NCI-H748 treated with DMSO at 0.1 percent for 48 hours (cell line): ENCODE data around the gene USF1.
"Not testable (repeated sequence)": the region's sequence is repeated elsewhere in the genome, so short reads cannot be mapped to it uniquely, and the experiment has no call there.

Experiments used
- DNase-seq: peaks from one replicate; lab custom pipeline; 2025; lab: John Stamatoyannopoulos, UW

The USF1 gene

GRCh38 chr1:161048949-161049722 lies 3.4 kb upstream of the USF1 start:
- DNase-seq, result no peak

GRCh38 chr1:161047436-161048420 lies 2.0 kb upstream of the USF1 start:
- DNase-seq, result no peak

DNA sequence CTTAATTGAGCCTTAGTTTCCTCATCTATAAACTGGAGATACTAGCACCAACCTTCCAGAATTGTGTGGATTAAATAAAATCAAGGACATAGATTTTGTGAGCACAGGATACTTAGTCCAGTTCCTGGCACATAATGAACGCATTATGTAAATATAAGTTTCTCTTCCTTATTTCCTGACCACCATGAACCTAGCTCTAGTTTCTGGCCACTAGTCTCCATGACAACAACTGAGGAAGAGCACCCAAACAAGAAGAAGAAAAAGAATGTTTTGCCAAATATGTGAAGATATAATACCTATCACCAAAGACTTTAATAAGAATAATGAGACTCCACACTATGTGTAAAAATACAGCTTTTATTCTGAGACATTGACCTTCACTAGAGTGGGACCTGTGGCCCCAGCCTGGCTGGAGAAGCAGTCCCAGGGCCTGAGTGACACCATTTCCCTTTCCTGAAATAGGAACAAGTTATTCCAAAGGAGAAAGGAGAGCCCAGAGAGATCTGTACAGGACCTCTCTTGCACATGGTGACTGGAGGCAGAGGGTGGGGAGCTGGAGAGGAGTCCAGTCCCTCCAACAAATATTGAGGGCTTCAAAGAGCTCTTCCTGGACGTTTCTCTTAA lies 940 bp upstream of the USF1 start:
- DNase-seq, result no peak

DNA sequence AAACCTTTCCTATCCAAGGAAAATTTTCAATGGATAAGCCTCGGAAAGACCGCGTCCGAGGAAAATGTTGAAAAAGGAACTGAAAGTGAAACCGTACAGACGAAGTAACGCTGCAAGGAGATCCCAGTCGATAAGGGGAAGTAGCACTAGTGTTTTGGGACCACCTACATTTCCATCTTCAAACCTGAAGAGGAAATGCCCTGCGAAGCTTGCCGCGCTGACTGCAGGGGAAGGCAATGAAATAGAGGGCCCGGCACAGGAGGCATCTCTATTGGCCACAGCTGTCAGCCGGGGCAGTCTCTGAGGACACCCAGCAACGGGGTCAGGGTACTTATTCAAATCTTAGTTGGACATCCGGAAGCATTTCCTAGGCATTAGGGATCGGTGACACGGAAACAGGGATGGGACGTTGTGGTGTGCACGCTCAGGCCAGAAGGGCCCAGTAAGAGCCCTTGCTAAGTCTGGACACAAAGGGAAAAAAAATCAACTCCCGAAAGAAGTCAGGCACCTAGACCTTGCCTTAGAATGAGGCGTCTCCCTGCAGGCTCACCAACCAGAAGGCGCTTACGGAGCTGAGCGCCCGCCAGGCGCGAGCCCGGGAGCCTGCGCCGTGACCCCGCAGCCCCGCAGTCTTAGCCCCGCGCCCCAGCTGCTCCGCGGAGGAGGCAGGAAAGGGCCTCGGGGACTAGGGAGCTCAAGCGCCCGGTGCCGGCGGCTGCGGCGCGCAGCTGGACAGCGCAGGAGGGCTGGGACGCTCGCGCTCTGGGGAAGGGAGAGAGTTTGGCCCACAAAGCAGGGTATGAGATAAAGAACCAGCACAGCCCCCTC lies 655 bp downstream of the USF1 start:
- DNase-seq, result peak; percentile 28

- DNase-seq, result no peak
These were observed 1.3 kb downstream of the USF1 start for GRCh38 chr1:161044535-161044907.

GRCh38 chr1:161039546-161039945 lies 6.2 kb downstream of the USF1 start:
- DNase-seq, result no peak

GRCh38 chr1:161039154-161039545 lies 6.6 kb downstream of the USF1 start:
- DNase-seq, result no peak

DNA sequence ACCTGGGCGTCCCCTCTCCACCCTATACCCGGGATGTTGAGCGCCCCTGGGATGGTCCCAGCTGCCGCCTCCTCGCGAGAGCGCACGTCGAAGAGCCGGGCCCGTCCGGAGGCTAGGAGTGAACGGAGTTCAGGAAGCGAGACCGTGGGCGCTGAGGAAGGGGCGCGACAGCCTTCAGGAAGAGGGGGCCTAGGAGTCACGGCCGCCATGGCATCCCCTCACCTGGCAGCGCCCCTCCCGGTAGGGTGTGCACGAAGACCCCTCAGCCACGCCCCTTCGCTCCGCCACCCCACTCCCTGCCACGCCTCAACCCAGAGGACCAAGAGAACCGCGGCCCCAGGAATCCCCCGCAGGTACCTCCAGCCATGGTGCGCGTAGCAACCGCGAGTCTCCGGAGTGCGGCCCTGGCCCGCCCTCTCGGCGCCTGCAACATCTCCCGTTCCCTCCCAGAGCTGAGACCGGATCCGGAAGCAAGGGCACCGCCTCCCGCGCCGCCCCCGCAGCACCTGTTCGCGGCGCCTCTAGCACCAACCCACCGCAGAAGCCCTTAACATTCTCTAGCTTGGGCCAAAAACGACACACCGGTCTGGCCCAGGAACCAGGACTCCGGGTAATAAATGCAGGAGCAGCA lies 7.1 kb downstream of the USF1 start, which contains the start of gene TSTD1:
TSS of gene TSTD1 (minus strand) at position 442 of the 631 bp plus-strand sequence. CDS start at position 367, 75 bp downstream.
- peak; percentile 68 for DNase-seq

GRCh38 chr1:161037661-161038522 lies 7.9 kb downstream of the USF1 start:
- DNase-seq, result peak; percentile 15

DNA sequence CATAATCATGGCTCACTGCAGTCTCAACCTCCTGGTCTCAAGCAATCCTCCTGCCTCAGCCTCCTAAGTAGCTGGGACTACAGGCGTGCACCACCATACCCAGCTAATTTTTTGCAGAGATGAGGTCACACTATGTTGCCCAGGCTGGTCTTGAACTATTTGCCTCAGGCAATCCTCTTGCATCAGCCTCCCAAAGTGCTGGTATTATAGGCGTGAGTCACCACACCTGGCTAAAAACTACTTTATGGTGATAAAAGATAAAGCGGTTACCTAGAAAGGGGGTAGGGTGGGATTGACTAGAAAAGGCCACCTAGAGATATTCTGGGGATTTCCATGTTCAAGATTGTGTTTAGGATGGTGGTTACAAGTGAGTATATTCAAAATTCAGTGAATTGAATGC lies 12.0 kb downstream of the USF1 start:
- no peak for DNase-seq

DNA sequence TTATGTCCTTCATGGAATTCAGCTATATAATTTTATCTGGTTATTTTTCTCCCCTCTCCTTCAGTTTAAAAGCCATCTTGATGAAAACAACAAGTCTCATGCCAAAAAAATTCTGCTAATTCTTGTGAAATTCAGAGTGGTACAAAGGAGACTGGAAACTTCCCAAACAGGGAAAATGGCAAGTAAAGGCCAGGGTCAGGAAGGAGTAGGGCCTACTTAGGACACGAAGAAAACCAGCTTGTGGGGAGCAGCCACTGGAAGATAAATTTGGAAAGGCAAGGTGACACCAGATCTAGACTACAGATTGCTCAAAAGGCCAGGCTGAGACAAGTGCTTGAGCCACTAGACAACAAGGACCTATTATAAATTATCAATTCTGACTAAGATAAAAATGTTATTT lies 13.4 kb downstream of the USF1 start:
- no peak for DNase-seq

- no peak for DNase-seq
These were observed 13.9 kb downstream of the USF1 start for GRCh38 chr1:161031874-161032273.

- DNase-seq, result not testable (repeated sequence)
These were observed 16.3 kb downstream of the USF1 start for GRCh38 chr1:161029466-161029865.

GRCh38 chr1:161026954-161027353 lies 18.8 kb downstream of the USF1 start:
- not testable (repeated sequence) for DNase-seq

GRCh38 chr1:161022432-161022831 lies 23.3 kb downstream of the USF1 start:
- DNase-seq, result not testable (repeated sequence)

DNA sequence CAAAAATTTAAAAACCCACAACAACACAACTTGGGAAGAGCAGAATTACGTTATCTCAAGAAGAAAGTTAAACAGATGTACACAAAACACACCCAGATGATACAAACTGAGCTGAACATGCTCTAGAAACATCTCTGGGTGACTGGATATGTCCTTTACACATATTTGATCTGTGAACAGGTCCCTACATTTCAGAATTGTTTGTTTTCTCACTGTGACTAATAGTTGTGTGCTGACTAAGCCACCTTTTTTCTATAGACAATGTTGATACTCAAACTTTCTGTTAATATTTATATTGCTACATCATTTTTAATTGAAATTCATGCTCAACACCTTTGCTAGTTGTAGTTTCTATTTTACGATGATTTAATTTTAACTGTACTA lies 23.8 kb downstream of the USF1 start:
- no peak for DNase-seq

- peak; percentile 96 for DNase-seq
These were observed 24.4 kb downstream of the USF1 start for GRCh38 chr1:161021165-161021969.

- DNase-seq, result peak; percentile 86
These were observed 25.1 kb downstream of the USF1 start, which contains the start of gene F11R for GRCh38 chr1:161020509-161021164. F11R (minus strand) TSS chr1:161021152; CDS start chr1:161021073, 79 bp downstream.
